Mammary epithelial cell (primary cell): ENCODE measurements around the gene HDAC10.

Source experiments
- EZH2 ChIP-seq: IDR thresholded peaks from 2 replicates; pipeline ENCODE4 v1.6.1; 2012; ENCODE audit warnings: low read length, inconsistent platforms, borderline replicate concordance
- TF ChIP-seq, protein P1 (sequence below), 2 donors: IDR thresholded peaks in 1 of 2; conservative IDR thresholded peaks in 1 of 2; 2 replicates each; pipeline ENCODE4 v1.5.1; 2011 to 2012; ENCODE audit warnings: inconsistent platforms in 2 of 2, low read length in 2 of 2, mild to moderate bottlenecking in 2 of 2, control low read depth in 1 of 2, low read depth in 1 of 2; ENCODE audit not compliant: insufficient read depth in 1 of 2; ENCODE audit errors: extremely low read depth in 1 of 2

DNA sequence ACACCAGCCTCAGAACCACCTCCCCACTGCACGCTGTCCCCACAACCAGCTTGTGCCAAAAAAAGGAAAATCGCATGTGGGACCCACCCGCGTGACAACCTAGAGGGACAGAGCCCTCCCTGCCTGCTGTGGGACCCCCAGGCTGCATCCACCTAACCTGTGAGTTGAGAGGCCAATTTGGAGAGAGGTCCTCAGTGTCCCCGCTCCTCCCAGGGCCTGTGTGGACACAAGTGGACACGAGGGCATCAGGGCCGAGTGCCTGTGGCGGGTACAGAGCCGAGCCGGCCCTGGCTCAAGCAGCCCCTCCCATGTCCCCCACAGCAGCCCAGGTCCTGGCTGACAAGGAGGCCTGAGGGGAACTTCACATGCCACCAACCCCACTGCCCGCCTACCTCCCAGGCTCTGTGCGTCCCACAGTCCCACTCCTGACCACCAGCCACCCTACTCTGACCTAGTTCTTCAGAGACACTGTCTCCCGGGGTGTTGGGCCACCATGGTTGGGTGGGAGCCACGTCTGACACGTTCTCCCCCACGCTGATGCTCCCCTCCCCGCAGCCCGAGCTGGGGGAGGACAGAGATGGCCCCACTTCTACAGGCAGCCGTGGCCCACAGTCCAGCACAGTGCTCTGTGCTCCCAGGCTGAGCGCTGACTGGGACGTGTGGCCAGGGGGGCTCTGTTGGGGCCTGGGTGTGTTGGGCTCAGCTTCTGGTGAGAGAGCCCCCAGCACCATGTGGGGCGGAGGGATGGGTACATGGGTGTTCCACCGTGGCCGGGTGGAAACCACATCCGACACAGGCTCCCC is 31.1 kb downstream of the HDAC10 start:
- TF ChIP-seq, protein P1, sequence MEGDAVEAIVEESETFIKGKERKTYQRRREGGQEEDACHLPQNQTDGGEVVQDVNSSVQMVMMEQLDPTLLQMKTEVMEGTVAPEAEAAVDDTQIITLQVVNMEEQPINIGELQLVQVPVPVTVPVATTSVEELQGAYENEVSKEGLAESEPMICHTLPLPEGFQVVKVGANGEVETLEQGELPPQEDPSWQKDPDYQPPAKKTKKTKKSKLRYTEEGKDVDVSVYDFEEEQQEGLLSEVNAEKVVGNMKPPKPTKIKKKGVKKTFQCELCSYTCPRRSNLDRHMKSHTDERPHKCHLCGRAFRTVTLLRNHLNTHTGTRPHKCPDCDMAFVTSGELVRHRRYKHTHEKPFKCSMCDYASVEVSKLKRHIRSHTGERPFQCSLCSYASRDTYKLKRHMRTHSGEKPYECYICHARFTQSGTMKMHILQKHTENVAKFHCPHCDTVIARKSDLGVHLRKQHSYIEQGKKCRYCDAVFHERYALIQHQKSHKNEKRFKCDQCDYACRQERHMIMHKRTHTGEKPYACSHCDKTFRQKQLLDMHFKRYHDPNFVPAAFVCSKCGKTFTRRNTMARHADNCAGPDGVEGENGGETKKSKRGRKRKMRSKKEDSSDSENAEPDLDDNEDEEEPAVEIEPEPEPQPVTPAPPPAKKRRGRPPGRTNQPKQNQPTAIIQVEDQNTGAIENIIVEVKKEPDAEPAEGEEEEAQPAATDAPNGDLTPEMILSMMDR (conservative IDR thresholded peaks at IDR 0.05 in 1 of 2, IDR thresholded peaks at IDR 0.05 in 1 of 2; ENCODE audit: extremely low read depth in 1 of 2, insufficient read depth in 1 of 2, low read depth in 1 of 2, low read length in 2 of 2): no peak
- TF ChIP-seq EZH2: no peak
